GM19043 (cell line): Measurements from ENCODE around the gene EGLN1.
A peak's percentile ranks its signal among the peaks of the same experiment; 100 is the strongest.
"Not testable (repeated sequence)": the region's sequence is repeated elsewhere in the genome, so short reads cannot be mapped to it uniquely, and the experiment has no call there.

Source experiments
- ATAC-seq: cut with Tn5 transposase; IDR thresholded peaks from one replicate; pipeline ENCODE4 v1.9.1; 2021; ENCODE audit warnings: low read depth; ENCODE audit not compliant: unreplicated experiment

Gene EGLN1

GRCh38 chr1:231421971-231422797 lies at the start of gene EGLN1:
TSS of gene EGLN1 (minus strand) at chr1:231422287. CDS start at chr1:231421888, 399 bp downstream.
- peak; percentile 68 for ATAC-seq

- ATAC-seq, result not testable (repeated sequence)
Observed at GRCh38 chr1:231471500-231471899, 49.4 kb upstream of the EGLN1 start.

GRCh38 chr1:231471027-231471426 lies 48.9 kb upstream of the EGLN1 start:
- not testable (repeated sequence) for ATAC-seq

GRCh38 chr1:231467986-231468385 lies 45.9 kb upstream of the EGLN1 start:
- no peak for ATAC-seq

- no peak for ATAC-seq
Observed at GRCh38 chr1:231465051-231465450, 43.0 kb upstream of the EGLN1 start.

- no peak for ATAC-seq
Observed at GRCh38 chr1:231463541-231463940, 41.5 kb upstream of the EGLN1 start.

- peak; percentile 93 for ATAC-seq
Observed at GRCh38 chr1:231460614-231461013, 38.5 kb upstream of the EGLN1 start.

GRCh38 chr1:231459438-231459837 lies 37.4 kb upstream of the EGLN1 start:
- not testable (repeated sequence) for ATAC-seq

GRCh38 chr1:231457956-231458355 lies 35.9 kb upstream of the EGLN1 start:
- ATAC-seq, result not testable (repeated sequence)

GRCh38 chr1:231454133-231454532 lies 32.0 kb upstream of the EGLN1 start:
- ATAC-seq, result not testable (repeated sequence)

GRCh38 chr1:231446138-231446537 lies 24.1 kb upstream of the EGLN1 start:
- no peak for ATAC-seq

GRCh38 chr1:231444059-231444458 lies 22.0 kb upstream of the EGLN1 start:
- no peak for ATAC-seq

- ATAC-seq, result no peak
Observed at GRCh38 chr1:231443363-231443762, 21.3 kb upstream of the EGLN1 start.

- no peak for ATAC-seq
Observed at GRCh38 chr1:231442735-231443134, 20.6 kb upstream of the EGLN1 start.

GRCh38 chr1:231432996-231433395 lies 10.9 kb upstream of the EGLN1 start:
- no peak for ATAC-seq

- no peak for ATAC-seq
Observed at GRCh38 chr1:231431665-231432415, 9.8 kb upstream of the EGLN1 start.

- ATAC-seq, result not testable (repeated sequence)
Observed at GRCh38 chr1:231430678-231431352, 8.7 kb upstream of the EGLN1 start.

GRCh38 chr1:231428377-231428776 lies 6.3 kb upstream of the EGLN1 start:
- no peak for ATAC-seq

- ATAC-seq, result no peak
Observed at GRCh38 chr1:231424950-231425805, 3.1 kb upstream of the EGLN1 start.

- ATAC-seq, result no peak
Observed at GRCh38 chr1:231423648-231424047, 1.6 kb upstream of the EGLN1 start.
